ENCODE data around the gene RS1.
A peak's percentile ranks its signal among the peaks of the same experiment; 100 is the strongest.

Gene RS1

GRCh38 chrX:18682979-18683387 is 11.1 kb upstream of the RS1 start:
- no peak for DNase-seq (ENCODE audit: low read depth, low spot score)
- ChIA-PET POLR2A (no interaction called here), CTCF (no interaction called here)
- no peak for TF ChIP-seq CTCF (IDR thresholded peaks at IDR 0.05; ENCODE audit: insufficient read depth, low read length, missing control alignments)
- no peak overlapping the region for H3K4me3 ChIP-seq (ENCODE audit: low read depth, low read length)

- POLR2A ChIA-PET: no interaction called here
- CTCF ChIA-PET: no interaction called here
- no peak for TF ChIP-seq CTCF (IDR thresholded peaks at IDR 0.05; ENCODE audit: insufficient read depth, low read length, missing control alignments)
- no peak for DNase-seq (ENCODE audit: low read depth, low spot score)
- H3K4me3 ChIP-seq (ENCODE audit: low read depth, low read length): no peak overlapping the region
Measured at GRCh38 chrX:18681996-18682395, 10.1 kb upstream of the RS1 start.

GRCh38 chrX:18677161-18677869 is 5.4 kb upstream of the RS1 start:
- CTCF ChIA-PET: interaction anchor here (0.7 kb wide), 1 partner anchor 12 kb away, joined by 3 read pairs; no protein-coding TSS in a partner anchor
- POLR2A ChIA-PET: no interaction called here

GRCh38 chrX:18676470-18676869 is 4.6 kb upstream of the RS1 start:
- DNase-seq (ENCODE audit: low read depth, low spot score): no peak
- ChIA-PET POLR2A (no interaction called here), CTCF (interaction anchor here (0.7 to 1.0 kb wide), 2 partner anchors 8 to 13 kb away, joined by 3 read pairs; no protein-coding TSS in a partner anchor)
- peak; percentile 10 for TF ChIP-seq CTCF (IDR thresholded peaks at IDR 0.05; ENCODE audit: insufficient read depth, low read length, missing control alignments)
- no peak overlapping the region for H3K4me3 ChIP-seq (ENCODE audit: low read depth, low read length)

More at GRCh38 chrX:18677161-18677869, 5.4 kb upstream of the RS1 start:
- no peak for TF ChIP-seq CTCF (IDR thresholded peaks at IDR 0.05; ENCODE audit: insufficient read depth, low read length, missing control alignments)
- no peak for DNase-seq (ENCODE audit: low read depth, low spot score)
- H3K4me3 ChIP-seq (ENCODE audit: low read depth, low read length): no peak overlapping the region

- no peak overlapping the region for H3K4me3 ChIP-seq (ENCODE audit: low read depth, low read length)
- TF ChIP-seq CTCF (IDR thresholded peaks at IDR 0.05; ENCODE audit: insufficient read depth, low read length, missing control alignments): no peak
- POLR2A ChIA-PET: no interaction called here
- CTCF ChIA-PET: interaction anchor here (1.0 kb wide), 1 partner anchor 9 kb away, joined by 3 read pairs; no protein-coding TSS in a partner anchor
- DNase-seq (ENCODE audit: low read depth, low spot score): no peak
Measured at GRCh38 chrX:18676050-18676449, 4.1 kb upstream of the RS1 start.

- no peak for TF ChIP-seq CTCF (IDR thresholded peaks at IDR 0.05; ENCODE audit: insufficient read depth, low read length, missing control alignments)
- H3K4me3 ChIP-seq (ENCODE audit: low read depth, low read length): peak overlapping the region; percentile 61
- DNase-seq (ENCODE audit: low read depth, low spot score): no peak
- ChIA-PET POLR2A (no interaction called here), CTCF (interaction anchor here (1.0 kb wide), 1 partner anchor 10 kb away, joined by 3 read pairs; no protein-coding TSS in a partner anchor)
Measured at GRCh38 chrX:18674788-18675735, 3.2 kb upstream of the RS1 start.

Data from AG04449 (cell line).